Measurements from ENCODE around the gene CENPF.

Gene CENPF

GRCh38 chr1:214683621-214684020 is 80.6 kb downstream of the CENPF start:
- Histone ChIP-seq H3K27ac (no peak overlapping the region), H3K4me3 (no peak overlapping the region)

DNA sequence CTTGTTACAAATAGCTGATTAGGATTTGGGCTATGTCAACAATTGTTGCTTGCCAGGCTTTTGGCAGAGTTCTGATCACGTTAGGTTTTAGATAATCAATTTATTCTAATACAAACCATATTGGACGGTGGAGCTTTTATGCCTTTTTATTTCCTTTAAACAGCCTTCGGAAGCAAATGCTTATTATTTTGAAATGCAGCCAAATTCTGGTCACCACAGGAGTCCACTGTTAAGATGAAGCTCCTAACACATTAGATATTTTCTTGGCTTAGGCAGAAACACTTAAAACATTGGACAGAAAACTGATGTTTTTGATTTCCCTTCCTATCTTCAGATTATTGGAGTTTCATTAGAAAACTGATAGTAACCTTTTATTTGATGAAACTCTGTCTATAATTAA is 82.9 kb downstream of the CENPF start:
- no peak overlapping the region for H3K27ac ChIP-seq
- H3K4me3 ChIP-seq, result no peak overlapping the region

DNA sequence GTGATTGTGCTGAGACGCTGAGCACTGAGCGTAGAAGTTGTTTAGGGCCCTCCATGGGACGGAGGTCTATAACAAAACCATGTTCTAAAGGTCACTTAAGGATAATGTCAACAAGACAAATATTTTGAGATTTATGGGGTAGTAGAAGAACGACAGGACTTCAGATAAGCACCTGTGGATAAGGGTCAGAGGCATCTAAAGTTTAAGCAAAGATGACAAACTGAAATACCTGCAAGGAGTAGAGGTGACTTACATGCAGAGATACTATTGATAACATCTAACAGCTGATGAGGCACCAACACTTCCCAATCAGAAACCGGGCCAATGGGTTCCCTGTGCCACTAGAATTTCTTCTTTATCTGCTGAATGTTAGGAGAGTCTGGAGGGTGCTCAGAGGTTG is 83.5 kb downstream of the CENPF start:
- Histone ChIP-seq H3K4me3 (no peak overlapping the region), H3K27ac (no peak overlapping the region)

- Histone ChIP-seq H3K27ac (no peak overlapping the region), H3K4me3 (no peak overlapping the region)
These were observed 85.9 kb downstream of the CENPF start for GRCh38 chr1:214688891-214689290.

DNA sequence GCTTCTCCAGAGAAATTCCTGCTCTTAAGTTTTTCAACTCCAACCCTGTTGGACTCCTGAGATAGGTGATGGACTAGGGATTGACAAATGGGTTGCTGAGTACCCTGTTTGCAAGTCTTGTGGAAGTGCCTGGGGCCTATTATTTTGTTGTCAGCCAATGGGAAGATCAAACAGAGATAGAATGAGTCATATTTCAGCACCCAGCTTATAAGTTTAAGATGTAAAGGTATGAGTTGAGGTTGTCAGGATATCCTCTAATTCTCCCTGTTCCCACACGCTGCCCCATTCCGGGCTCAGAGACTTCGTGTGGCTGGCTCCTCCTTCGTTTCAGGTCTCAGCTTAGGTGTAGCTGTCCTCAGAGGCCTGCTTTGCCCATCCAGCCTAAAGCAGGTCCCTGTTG is 91.8 kb downstream of the CENPF start:
- no peak overlapping the region for H3K4me3 ChIP-seq

DNA sequence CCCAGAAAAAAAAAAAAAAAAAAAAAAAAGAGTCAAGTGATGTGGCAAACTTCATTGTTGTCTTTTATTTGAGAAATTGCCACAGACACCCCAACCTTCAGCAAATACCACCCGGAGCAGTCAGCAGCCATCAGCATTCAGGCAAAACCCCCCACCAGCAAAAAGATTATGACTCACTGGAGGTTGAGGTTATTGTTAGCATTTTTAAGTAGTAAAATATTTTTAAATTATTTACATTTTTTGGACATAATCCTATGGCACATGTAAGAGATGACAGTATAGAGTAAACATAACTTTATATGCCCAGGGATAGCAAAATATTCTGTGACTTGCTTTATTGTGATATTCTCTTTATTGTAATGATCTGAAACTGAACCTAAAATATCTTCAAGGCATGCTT is 95.6 kb downstream of the CENPF start:
- no peak overlapping the region for H3K27ac ChIP-seq

More for the DNA sequence above, 91.8 kb downstream of the CENPF start:
- no peak overlapping the region for H3K27ac ChIP-seq

GRCh38 chr1:214700437-214700836 is 97.4 kb downstream of the CENPF start:
- H3K4me3 ChIP-seq, result no peak overlapping the region
- peak overlapping the region in 1 of 21 experiments; percentile 27 for H3K27ac ChIP-seq

More for the DNA sequence above, 95.6 kb downstream of the CENPF start:
- H3K4me3 ChIP-seq, result no peak overlapping the region

DNA sequence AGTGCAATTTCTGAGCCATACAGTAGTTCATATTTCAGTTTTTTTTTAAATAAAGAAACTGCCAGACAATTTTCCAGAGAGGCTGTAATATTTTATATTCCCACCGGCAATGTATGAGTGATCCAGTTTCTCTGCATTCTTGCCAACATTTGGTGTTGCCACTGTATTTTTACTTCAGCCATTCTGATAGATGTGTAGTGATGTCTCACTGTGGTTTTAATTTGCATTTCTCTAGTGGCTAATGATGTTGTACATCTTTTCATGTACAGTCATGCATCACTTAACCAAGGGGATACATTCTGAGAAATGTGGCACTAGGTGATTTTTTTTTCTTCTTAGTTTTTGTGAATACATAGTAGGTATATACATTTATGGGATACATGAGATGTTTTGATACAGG is 99.6 kb downstream of the CENPF start:
- H3K27ac ChIP-seq, result no peak overlapping the region
- no peak overlapping the region for H3K4me3 ChIP-seq

- Histone ChIP-seq H3K4me3 (no peak overlapping the region), H3K27ac (no peak overlapping the region)
These were observed 104.5 kb downstream of the CENPF start for GRCh38 chr1:214707306-214708087.

DNA sequence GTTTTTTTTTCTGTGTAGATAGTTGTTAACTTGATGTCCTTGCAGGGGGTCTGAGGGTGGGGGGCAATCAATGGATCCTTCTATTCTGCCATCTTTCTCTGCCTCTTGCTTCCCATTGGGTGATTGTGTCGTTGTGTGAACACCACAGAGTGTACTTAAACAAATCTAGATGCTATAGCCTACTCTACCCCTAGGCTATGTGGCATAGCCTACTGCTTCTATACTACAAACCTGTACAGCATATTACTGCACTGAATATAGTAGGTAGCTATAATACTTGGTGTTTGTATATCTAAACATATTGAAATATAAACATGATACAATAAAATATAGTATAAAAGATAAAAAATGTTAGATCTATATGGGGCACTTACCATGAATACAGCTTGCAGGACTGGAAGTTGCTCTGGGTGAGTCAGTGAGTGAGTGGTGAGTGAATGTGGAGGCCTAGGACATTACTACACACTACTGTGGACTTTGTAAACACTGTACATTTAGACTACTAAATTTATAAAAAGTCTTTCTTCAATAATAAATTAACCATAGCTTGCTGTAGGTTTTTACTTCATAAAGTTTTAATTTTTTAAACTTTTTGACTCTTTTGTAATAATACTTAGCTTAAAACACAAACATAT is 105.4 kb downstream of the CENPF start:
- Histone ChIP-seq H3K4me3 (no peak overlapping the region), H3K27ac (no peak overlapping the region)

DNA sequence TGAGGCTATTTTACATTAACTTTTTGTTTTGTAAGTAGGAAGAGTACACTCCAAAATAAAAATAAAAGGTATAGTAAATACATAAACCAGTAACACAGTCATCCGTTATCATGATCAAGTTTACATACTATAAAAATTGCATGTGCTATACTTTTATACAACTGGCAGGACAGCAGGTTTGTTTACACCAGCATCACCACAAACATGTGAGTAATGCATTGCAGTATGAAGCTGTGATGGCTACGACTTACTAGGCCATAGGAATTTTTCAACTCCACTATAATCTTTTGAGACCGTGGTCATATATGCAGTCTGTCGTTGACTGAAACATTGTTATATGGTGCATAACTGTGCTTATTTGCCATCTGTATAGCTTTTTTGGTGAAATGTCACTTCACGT is 106.2 kb downstream of the CENPF start:
- no peak overlapping the region for H3K4me3 ChIP-seq
- H3K27ac ChIP-seq, result no peak overlapping the region

DNA sequence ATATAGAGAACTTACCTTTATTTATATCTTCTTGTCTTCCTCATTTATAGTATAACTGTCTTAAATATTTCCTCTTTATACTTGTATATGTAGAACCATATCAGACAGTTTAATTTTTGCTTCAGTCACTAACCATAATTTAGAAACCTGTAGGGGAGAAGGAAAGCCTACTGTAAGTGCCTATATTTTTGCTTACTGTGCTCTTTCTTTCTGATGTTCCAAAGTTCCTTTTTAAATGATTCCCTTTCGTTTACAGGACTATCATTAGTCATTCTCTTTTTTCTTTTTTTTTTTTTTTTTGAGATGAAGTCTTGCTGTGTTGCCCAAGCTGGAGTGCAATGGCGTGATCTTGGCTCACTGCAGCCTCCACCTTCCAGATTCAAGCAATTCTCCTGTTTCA is 109.7 kb downstream of the CENPF start:
- no peak overlapping the region for H3K4me3 ChIP-seq
- H3K27ac ChIP-seq, result no peak overlapping the region
